ENCODE results near the gene PXDC1. TPM values are rescaled to one million over a fixed set of nuclear protein-coding genes. Genes with fewer than 3 reads are reported as not detected.

The PXDC1 gene
- total RNA-seq, 1 donor from 2014 or later = 75.9 TPM

DNA sequence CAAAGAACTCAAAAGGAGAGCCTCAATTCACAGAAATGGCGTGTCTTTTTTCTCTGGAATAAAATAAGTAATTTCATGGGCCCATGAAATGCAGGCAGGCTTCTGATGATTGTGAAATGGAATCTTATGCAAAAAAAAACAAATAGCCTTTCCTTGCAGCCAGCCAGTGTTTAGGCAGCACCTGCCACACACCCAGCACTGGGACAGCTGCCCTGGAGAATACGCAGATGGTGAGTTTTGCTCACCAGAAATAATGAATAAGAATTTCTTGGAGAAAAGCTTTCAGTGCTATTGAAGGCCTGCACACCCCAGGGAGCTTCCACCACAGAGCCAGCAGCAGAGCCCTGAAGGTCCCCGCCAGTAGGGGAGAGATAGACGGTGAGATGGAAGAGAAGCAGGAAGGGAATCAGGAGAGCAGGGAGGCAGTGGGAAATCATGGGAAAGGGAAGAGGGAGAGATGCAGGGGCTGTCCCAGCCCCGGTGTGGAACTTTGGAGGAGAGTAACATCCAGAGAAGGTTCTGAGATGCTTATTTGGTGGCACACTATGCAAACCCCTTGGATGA is 54.9 kb downstream of the PXDC1 start:
- DNase-seq (ENCODE audit: extremely low spot score in 2 of 2) = no peak
- Histone ChIP-seq H3K27ac (no peak overlapping the region), H3K4me3 (no peak overlapping the region), H3K9me3 (no peaks in the 10 kb centered on the region), H3K4me1 (no peaks in the 10 kb centered on the region), H3K27me3 (no peaks in the 10 kb centered on the region), H3K36me3 (no peaks in the 10 kb centered on the region)
- no peak for TF ChIP-seq POLR2AphosphoS5 (IDR thresholded peaks at IDR 0.05; ENCODE audit: insufficient read depth in 1 of 2, low read depth in 1 of 2)
- no peak for TF ChIP-seq POLR2A (IDR thresholded peaks at IDR 0.05)
- no peak for TF ChIP-seq CTCF (IDR thresholded peaks at IDR 0.05)
- intact Hi-C loops (cut with DNase I) = no loop called here

GRCh38 chr6:3695065-3695817 is 56.3 kb downstream of the PXDC1 start:
- Histone ChIP-seq H3K27ac (no peak overlapping the region), H3K36me3 (no peaks in the 10 kb centered on the region), H3K4me3 (no peak overlapping the region), H3K4me1 (no peaks in the 10 kb centered on the region), H3K27me3 (no peaks in the 10 kb centered on the region), H3K9me3 (no peaks in the 10 kb centered on the region)
- DNase-seq (ENCODE audit: extremely low spot score in 2 of 2) = no peak
- intact Hi-C loops (cut with DNase I) = loop anchor here (1.0 kb wide), 1 partner anchor 33 kb away; no protein-coding TSS in a partner anchor
- no peak for TF ChIP-seq CTCF (IDR thresholded peaks at IDR 0.05)
- no peak for TF ChIP-seq POLR2A (IDR thresholded peaks at IDR 0.05)
- no peak for TF ChIP-seq POLR2AphosphoS5 (IDR thresholded peaks at IDR 0.05; ENCODE audit: insufficient read depth in 1 of 2, low read depth in 1 of 2)

GRCh38 chr6:3693831-3694230 is 57.7 kb downstream of the PXDC1 start:
- Histone ChIP-seq H3K27ac (no peak overlapping the region), H3K27me3 (no peaks in the 10 kb centered on the region), H3K4me3 (no peak overlapping the region), H3K9me3 (no peaks in the 10 kb centered on the region), H3K4me1 (no peaks in the 10 kb centered on the region), H3K36me3 (no peaks in the 10 kb centered on the region)
- intact Hi-C loops (cut with DNase I) = no loop called here
- TF ChIP-seq POLR2AphosphoS5 (IDR thresholded peaks at IDR 0.05; ENCODE audit: insufficient read depth in 1 of 2, low read depth in 1 of 2) (no peak), POLR2A (IDR thresholded peaks at IDR 0.05) (no peak), CTCF (IDR thresholded peaks at IDR 0.05) (no peak)
- DNase-seq (ENCODE audit: extremely low spot score in 2 of 2) = no peak

GRCh38 chr6:3690506-3690905 is 61.0 kb downstream of the PXDC1 start:
- Histone ChIP-seq H3K27ac (no peak overlapping the region), H3K27me3 (no peaks in the 10 kb centered on the region), H3K9me3 (no peaks in the 10 kb centered on the region), H3K4me1 (no peaks in the 10 kb centered on the region), H3K36me3 (no peaks in the 10 kb centered on the region), H3K4me3 (no peak overlapping the region)
- intact Hi-C loops (cut with DNase I) = no loop called here
- DNase-seq (ENCODE audit: extremely low spot score in 2 of 2) = no peak
- TF ChIP-seq CTCF (IDR thresholded peaks at IDR 0.05) = no peak

DNA sequence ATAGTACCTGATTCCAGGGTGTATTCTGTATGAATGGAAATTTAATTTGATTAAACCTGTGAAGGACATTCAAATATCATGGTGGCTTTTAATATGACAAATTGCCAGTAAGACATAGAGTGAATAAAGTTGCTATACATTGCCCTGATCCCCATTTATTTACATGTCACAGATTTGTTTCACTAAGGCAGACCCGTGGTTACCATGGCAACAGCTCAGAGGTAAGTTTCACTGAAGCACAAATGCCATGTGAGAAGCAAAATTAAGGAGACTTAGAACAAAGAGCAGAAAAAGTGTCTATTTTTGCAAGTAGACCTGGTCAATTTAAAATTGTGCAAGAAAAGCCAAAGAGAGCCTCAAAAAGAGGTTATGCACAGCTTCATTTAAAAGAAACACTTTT is 63.7 kb downstream of the PXDC1 start:
- TF ChIP-seq CTCF (IDR thresholded peaks at IDR 0.05) = no peak
- TF ChIP-seq POLR2A (IDR thresholded peaks at IDR 0.05) = no peak
- no peak for TF ChIP-seq POLR2AphosphoS5 (IDR thresholded peaks at IDR 0.05; ENCODE audit: insufficient read depth in 1 of 2, low read depth in 1 of 2)
- Histone ChIP-seq H3K4me3 (no peak overlapping the region), H3K27me3 (no peaks in the 10 kb centered on the region), H3K36me3 (no peaks in the 10 kb centered on the region), H3K9me3 (no peaks in the 10 kb centered on the region), H3K27ac (no peak overlapping the region), H3K4me1 (no peaks in the 10 kb centered on the region)
- DNase-seq (ENCODE audit: extremely low spot score in 2 of 2) = no peak
- intact Hi-C loops (cut with DNase I) = no loop called here
